Measurements from ENCODE around the gene RAET1E. TPM values are rescaled to one million over a fixed set of nuclear protein-coding genes. Genes with fewer than 3 reads are reported as not detected.

The RAET1E gene
- total and polyA plus RNA-seq, 2 donors (not counting 3 experiments of a cell fraction or from before 2014, with no cell fraction given): 0.04 TPM; not detected in 1

GRCh38 chr6:149942461-149942829 is 44.5 kb upstream of the RAET1E start:
- H3K27me3 ChIP-seq (ENCODE audit: control insufficient read depth in 2 of 2, insufficient read depth in 2 of 2, low read length in 2 of 2): peaks cover 23 to 31% of the 10 kb centered on the region in 2 experiments
- FAIRE-seq (no peak), DNase-seq (ENCODE audit: low read depth, low spot score) (no peak)
- peak overlapping the region; percentile 74 for H3K9ac ChIP-seq (replicated peaks; ENCODE audit: extremely low read depth, insufficient read depth, low read length)
- H2AFZ ChIP-seq (ENCODE audit: low read depth, low read length): peak overlapping the region; percentile 95
- peak overlapping the region; percentile 34 for H3K27ac ChIP-seq (ENCODE audit: insufficient read depth, low read depth, low read length)
- peaks cover 0 to 3% of the 10 kb centered on the region in 2 experiments for H3K36me3 ChIP-seq (ENCODE audit: control insufficient read depth in 2 of 2, extremely low read depth in 1 of 2, insufficient read depth in 2 of 2, low read length in 2 of 2)
- H4K20me1 ChIP-seq (replicated peaks; ENCODE audit: control insufficient read depth, extremely low read depth, insufficient read depth, low read length): no peaks in the 10 kb centered on the region
- POLR2A ChIA-PET: no interaction called here
- intact Hi-C loops (cut with micrococcal nuclease) (no loop called here), dilution Hi-C loops (cut with MboI; ENCODE audit: extremely low pct_ligation_motif_present, low sequenced_read_pairs) (no loop called here)
- CTCF ChIA-PET: no interaction called here
- peaks cover 14% of the 10 kb centered on the region for H3K4me1 ChIP-seq (ENCODE audit: control insufficient read depth, extremely low read depth, insufficient read depth, low read length)
- BruUV-seq (replicated peaks): no TSS peak
- TF ChIP-seq GATA2 (IDR thresholded peaks at IDR 0.05; ENCODE audit: insufficient read depth, insufficient read length, low read depth, low read length): no peak
- no peak for TF ChIP-seq EZH2 (IDR thresholded peaks at IDR 0.05; ENCODE audit: borderline replicate concordance, low read depth, low read length, severe bottlenecking)
- TF ChIP-seq MYC (IDR thresholded peaks at IDR 0.05; ENCODE audit: low read depth, low read length): no peak
- no peak for TF ChIP-seq MAX (IDR thresholded peaks at IDR 0.05; ENCODE audit: insufficient read depth, insufficient read length)
- no peak for TF ChIP-seq FOS (IDR thresholded peaks at IDR 0.05; ENCODE audit: borderline replicate concordance, insufficient read depth, low read length)
- TF ChIP-seq JUN (IDR thresholded peaks at IDR 0.05; ENCODE audit: borderline replicate concordance, insufficient read depth, insufficient read length, low read depth): no peak
- TF ChIP-seq POLR2A (IDR thresholded peaks at IDR 0.05; ENCODE audit: low read depth, low read length): no peak
- no peak for TF ChIP-seq CTCF (IDR thresholded peaks at IDR 0.05; ENCODE audit: extremely low read depth in 1 of 2, insufficient read depth in 1 of 2, low read depth in 1 of 2, low read length in 2 of 2)
- TF ChIP-seq POLR2AphosphoS5 (IDR thresholded peaks at IDR 0.05; ENCODE audit: insufficient read depth, low read depth, low read length): no peak
- no peaks in the 10 kb centered on the region for H3K9me1 ChIP-seq (replicated peaks; ENCODE audit: control insufficient read depth, extremely low read depth, insufficient read depth, low read length)
- peak overlapping the region; percentile 72 to 84 (median 73) for H3K4me3 ChIP-seq (replicated peaks in 1 of 3; ENCODE audit: insufficient read depth in 1 of 3, low read depth in 1 of 3, low read length in 3 of 3)
- H3K79me2 ChIP-seq (ENCODE audit: control insufficient read depth, insufficient read depth, low read length): no peaks in the 10 kb centered on the region
- peak overlapping the region; percentile 90 for H3K4me2 ChIP-seq (ENCODE audit: insufficient read depth, low read length)
- no peaks in the 10 kb centered on the region for H3K9me3 ChIP-seq (replicated peaks; ENCODE audit: control insufficient read depth, insufficient read depth, low read length)
